WTC11 (cell line): Measurements from ENCODE around the gene ZBTB7C.

ENCODE experiments used
- CBFB ChIP-seq: sonication (generic); formaldehyde crosslinking; IDR thresholded peaks from 2 replicates; pipeline ENCODE4 v1.8.1; 2022; ENCODE audit warnings: mild to moderate bottlenecking, low read depth, missing genetic modification reagents
- TF ChIP-seq, protein P1 (sequence below): fragments of 200-600 bp; IDR thresholded peaks from 2 replicates; pipeline ENCODE4 v1.8.0; 2022; ENCODE audit warnings: antibody characterized with exemption

DNA sequence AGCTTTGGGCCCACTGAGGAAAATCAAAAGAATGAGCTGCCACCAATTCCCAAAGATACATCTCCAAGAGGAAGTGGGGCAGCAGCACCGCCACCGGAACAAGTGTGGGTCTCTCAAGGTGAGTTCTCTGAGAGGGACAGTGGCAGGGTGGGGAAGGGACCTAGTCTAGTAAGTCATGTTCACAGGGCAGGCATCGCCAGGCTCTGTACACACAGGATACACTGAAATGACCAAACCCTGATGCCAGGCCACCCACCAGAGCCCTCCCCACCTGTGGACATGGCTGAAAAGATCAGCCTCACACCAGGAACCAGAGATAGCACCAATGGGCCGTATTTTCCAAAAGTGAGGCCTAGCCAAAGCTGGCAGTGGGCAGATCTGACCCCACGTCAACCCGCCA lies 370.5 kb downstream of the ZBTB7C start:
- TF ChIP-seq CBFB (CRISPR knock-in tag): no peak
- TF ChIP-seq, protein P1, sequence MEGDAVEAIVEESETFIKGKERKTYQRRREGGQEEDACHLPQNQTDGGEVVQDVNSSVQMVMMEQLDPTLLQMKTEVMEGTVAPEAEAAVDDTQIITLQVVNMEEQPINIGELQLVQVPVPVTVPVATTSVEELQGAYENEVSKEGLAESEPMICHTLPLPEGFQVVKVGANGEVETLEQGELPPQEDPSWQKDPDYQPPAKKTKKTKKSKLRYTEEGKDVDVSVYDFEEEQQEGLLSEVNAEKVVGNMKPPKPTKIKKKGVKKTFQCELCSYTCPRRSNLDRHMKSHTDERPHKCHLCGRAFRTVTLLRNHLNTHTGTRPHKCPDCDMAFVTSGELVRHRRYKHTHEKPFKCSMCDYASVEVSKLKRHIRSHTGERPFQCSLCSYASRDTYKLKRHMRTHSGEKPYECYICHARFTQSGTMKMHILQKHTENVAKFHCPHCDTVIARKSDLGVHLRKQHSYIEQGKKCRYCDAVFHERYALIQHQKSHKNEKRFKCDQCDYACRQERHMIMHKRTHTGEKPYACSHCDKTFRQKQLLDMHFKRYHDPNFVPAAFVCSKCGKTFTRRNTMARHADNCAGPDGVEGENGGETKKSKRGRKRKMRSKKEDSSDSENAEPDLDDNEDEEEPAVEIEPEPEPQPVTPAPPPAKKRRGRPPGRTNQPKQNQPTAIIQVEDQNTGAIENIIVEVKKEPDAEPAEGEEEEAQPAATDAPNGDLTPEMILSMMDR: no peak
